Measurements from ENCODE around the gene MID1IP1.

MID1IP1 gene

GRCh38 chrX:38817004-38817703 lies 15.9 kb downstream of the MID1IP1 start:
- no peak for DNase-seq

GRCh38 chrX:38819163-38819562 lies 17.9 kb downstream of the MID1IP1 start:
- DNase-seq: no peak

DNA sequence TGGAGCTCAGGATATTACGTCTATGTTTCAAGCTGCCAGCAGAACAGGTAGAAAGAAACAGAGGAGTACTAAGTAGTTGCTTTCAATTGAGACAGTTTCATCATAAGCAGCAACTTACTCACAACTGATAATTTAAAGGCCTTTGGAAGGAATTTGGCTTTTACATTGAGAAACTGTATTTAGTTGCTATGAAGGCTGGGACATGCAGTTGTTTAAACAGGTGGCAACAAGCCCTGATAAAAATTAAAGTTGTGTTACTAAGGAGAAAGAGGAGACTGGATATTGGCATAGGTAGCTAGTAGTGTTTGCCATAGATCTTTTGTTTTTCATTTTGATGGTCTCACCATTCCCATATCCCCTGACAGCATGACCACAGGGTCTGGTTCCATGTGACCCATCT lies 18.4 kb downstream of the MID1IP1 start:
- DNase-seq: no peak

GRCh38 chrX:38820751-38821150 lies 19.5 kb downstream of the MID1IP1 start:
- DNase-seq: no peak

DNA sequence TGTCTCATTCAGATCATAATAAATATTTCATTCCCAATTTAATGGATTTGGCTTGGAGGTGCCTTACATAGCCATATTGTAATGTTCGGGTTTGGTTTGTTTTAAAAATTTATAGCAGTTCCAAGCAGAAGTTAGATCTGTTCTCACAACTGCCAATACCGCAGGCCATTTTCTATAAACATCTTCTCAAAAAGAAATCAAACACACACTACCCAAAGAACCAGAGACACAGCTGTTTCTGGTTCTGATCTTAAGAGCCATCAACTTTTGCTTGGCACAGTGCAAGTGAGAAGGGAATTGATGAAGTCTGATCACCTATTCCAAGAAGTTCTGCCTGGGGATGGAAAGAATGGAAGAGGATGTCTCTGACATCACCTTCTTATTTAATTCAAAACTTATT lies 22.9 kb downstream of the MID1IP1 start:
- no peak for DNase-seq

- DNase-seq: no peak
Observed at GRCh38 chrX:38831949-38832348, 30.7 kb downstream of the MID1IP1 start.

GRCh38 chrX:38837389-38837788 lies 36.1 kb downstream of the MID1IP1 start:
- no peak for DNase-seq

DNA sequence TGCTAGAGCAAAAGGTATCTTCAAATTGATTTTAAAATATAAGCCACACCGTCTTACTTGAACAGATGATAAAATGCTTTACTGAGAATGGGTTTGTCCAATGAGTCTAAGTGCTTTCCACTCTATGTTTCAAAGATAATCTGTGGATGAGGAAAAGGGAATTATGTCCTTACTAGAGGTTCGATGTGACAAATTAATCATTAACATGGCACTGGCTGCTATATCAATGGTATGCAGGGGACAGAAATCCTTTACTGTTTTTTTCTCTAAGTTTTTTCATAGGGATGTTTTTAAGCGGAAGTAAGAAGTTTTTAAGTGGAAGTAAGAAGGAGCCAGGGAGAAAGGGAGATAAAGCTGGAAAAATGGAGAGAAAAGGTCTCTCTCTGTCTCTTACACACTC lies 38.0 kb downstream of the MID1IP1 start:
- DNase-seq: no peak

GRCh38 chrX:38839944-38840343 lies 38.7 kb downstream of the MID1IP1 start:
- no peak for DNase-seq

DNA sequence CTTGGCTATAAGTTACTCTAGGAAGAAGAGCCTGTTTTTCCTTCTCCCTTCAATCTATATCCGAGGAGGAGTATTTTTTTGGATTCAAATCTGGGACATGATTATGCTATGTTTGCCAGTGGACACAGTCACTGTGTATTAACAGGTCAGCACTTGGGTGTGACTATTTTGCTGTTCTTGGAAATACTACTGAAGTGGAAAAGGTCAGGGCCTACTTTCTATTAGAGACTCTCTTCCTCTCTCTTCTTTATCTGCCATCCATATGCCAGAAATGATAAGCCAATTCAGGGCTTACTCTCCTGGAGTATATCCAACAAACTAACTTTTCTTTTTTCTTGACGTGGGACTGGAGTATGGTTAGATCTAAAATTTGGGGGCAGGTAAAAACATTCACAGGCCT lies 40.5 kb downstream of the MID1IP1 start:
- DNase-seq: no peak

GRCh38 chrX:38845426-38845825 lies 44.2 kb downstream of the MID1IP1 start:
- no peak for DNase-seq

DNA sequence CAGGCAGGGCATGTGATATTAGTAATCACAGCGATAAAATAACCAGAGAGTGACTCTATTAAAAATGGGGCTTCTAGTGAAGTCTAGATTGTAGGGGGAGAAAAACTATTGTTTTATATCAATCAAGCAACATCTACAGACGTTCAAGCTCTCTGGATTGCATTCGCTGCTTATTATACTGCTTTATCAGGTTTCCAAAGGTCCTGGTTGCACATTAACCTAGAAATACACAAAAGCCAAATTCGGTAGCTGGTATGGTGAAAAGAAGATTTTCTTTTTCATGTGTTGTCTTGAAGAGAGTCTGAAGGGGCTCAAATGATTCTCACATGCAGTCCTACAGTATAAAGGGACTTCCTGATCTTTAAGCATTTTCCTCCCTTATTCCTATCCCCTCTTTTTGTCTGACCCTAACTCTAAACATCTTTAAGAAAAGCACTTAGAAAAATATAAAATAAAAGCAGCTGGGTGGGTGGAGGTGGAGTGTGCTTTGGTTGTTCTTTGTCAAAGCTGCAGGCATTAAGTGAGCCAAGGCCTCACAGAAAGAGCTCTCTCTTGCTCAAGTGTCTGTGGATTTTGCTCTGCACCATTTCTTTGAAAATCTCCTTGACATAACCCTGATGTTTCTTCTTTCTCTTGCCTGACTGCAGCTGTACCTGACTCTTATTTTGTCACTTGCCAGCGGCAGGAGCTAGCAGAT lies 46.1 kb downstream of the MID1IP1 start:
- DNase-seq: no peak

- DNase-seq: no peak
Observed at GRCh38 chrX:38847903-38848230, 46.6 kb downstream of the MID1IP1 start.

GRCh38 chrX:38848671-38849455 lies 47.6 kb downstream of the MID1IP1 start:
- no peak for DNase-seq

GRCh38 chrX:38850807-38851544 lies 49.7 kb downstream of the MID1IP1 start:
- DNase-seq: no peak

DNA sequence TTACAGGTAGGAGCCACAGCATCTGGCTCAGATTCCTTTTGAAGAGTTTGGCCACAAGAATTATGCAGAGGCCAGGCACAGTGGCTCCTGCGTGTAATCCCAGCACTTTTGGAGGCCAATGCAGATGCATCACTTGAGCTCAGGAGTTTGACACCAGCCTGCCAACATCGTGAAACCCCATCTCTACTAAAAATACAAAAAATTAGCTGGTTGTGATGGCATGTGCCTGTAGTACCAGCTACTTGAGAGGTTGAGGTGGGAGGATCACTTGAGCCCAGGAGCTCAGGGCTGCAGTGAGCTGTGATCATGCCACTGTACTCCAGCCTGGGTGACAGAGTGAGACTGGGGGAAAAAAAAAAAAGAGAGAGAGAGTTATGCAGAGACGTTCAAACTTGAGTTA lies 53.0 kb downstream of the MID1IP1 start:
- DNase-seq: no peak
